Retinal pigment epithelial cell (primary cell): ENCODE results near the gene NHS.

Experiments used
- DNase-seq: peaks from one replicate; pipeline ENCODE4 v3.0.0-alpha.2; 2010; ENCODE audit warnings: low read depth
- H3K4me3 ChIP-seq: 2 replicates; pipeline ENCODE4 v1.5.1; 2011; ENCODE audit warnings: mild to moderate bottlenecking, low read length, control low read depth, moderate library complexity
- TF ChIP-seq, protein P1 (sequence below): conservative IDR thresholded peaks from 2 replicates; pipeline ENCODE4 v1.5.1; 2011; ENCODE audit warnings: low read depth, low read length, control low read depth, inconsistent platforms

The NHS gene

DNA sequence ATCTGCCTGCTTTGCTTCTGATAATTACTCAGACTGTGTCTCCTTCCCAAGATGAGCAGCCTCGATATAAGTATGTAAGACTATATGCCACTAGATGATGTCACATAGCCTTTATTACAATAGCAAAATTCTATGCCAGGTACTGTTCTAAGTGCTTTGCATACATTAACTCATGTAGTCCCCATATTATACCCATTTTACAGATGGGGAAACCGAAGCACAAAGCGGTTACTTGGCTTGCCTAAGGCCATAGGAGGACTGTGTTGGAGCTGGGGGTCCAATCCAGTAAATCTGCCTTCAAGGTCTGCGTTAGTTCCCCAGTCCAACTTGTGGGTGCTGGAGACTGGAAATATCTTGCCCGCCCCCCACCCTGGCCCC is 361.5 kb downstream of the NHS start:
- DNase-seq, result no peak
- peak overlapping the region; percentile 49 for H3K4me3 ChIP-seq
- TF ChIP-seq, protein P1, sequence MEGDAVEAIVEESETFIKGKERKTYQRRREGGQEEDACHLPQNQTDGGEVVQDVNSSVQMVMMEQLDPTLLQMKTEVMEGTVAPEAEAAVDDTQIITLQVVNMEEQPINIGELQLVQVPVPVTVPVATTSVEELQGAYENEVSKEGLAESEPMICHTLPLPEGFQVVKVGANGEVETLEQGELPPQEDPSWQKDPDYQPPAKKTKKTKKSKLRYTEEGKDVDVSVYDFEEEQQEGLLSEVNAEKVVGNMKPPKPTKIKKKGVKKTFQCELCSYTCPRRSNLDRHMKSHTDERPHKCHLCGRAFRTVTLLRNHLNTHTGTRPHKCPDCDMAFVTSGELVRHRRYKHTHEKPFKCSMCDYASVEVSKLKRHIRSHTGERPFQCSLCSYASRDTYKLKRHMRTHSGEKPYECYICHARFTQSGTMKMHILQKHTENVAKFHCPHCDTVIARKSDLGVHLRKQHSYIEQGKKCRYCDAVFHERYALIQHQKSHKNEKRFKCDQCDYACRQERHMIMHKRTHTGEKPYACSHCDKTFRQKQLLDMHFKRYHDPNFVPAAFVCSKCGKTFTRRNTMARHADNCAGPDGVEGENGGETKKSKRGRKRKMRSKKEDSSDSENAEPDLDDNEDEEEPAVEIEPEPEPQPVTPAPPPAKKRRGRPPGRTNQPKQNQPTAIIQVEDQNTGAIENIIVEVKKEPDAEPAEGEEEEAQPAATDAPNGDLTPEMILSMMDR, result no peak

- H3K4me3 ChIP-seq, result peak within 1 kb of the TSS; percentile 72
- TF ChIP-seq, protein P1, result no peak
- DNase-seq, result peak; percentile 83
Observed at GRCh38 chrX:17736856-17737709, 362.1 kb downstream of the NHS start, which contains the start of gene SCML1. Gene SCML1, plus strand, starts transcription at chrX:17737493. Its CDS starts 6,694 bp downstream, at chrX:17744187.

DNA sequence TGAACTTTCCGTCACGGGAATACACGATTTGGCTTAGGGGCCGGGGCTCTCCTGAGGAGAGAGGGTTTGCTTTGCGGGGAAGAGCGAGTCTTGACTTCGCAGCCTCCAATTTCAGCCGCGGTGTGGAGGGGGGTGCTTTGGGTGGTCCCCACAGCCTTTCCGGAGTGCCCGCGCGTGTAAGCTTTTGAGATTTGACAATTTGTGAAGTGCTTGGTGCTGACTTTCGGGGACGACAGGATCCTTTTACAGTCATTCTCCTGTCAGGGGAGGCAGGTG is 362.6 kb downstream of the NHS start:
- peak overlapping the region; percentile 72 for H3K4me3 ChIP-seq
- TF ChIP-seq, protein P1, result no peak
- DNase-seq, result no peak

GRCh38 chrX:17737986-17738713 is 363.1 kb downstream of the NHS start:
- H3K4me3 ChIP-seq, result peak overlapping the region; percentile 72
- DNase-seq, result no peak
- TF ChIP-seq, protein P1, result no peak

GRCh38 chrX:17738737-17739535 is 363.9 kb downstream of the NHS start:
- TF ChIP-seq, protein P1, result no peak
- peak overlapping the region; percentile 72 for H3K4me3 ChIP-seq
- DNase-seq, result no peak

- DNase-seq, result no peak
- H3K4me3 ChIP-seq, result no peak overlapping the region
- TF ChIP-seq, protein P1, result no peak
Observed at GRCh38 chrX:17740137-17741122, 365.4 kb downstream of the NHS start.
